GM12865 (cell line): ENCODE results near the gene OGA.
A peak's percentile ranks its signal among the peaks of the same experiment; 100 is the strongest.

ENCODE experiments used
- DNase-seq: peaks from one replicate; pipeline ENCODE4 v3.0.0; 2010; ENCODE audit warnings: low read depth
- H3K4me3 ChIP-seq: 2 replicates; pipeline ENCODE4 v1.5.1; 2011; ENCODE audit warnings: mild to moderate bottlenecking, low read depth, low read length, control low read depth
- CTCF ChIP-seq: IDR thresholded peaks from 2 replicates; pipeline ENCODE4 v1.5.1; 2011; ENCODE audit warnings: low read length, control low read depth, low read depth, inconsistent platforms; ENCODE audit not compliant: insufficient read depth; ENCODE audit errors: missing control alignments

Gene OGA

GRCh38 chr10:101829561-101830315 lies 11.5 kb upstream of the OGA start:
- DNase-seq: peak; percentile 74
- peak overlapping the region; percentile 65 for H3K4me3 ChIP-seq
- TF ChIP-seq CTCF: no peak

- no peak overlapping the region for H3K4me3 ChIP-seq
- TF ChIP-seq CTCF: no peak
- no peak for DNase-seq
These were observed 10.7 kb upstream of the OGA start for GRCh38 chr10:101828766-101829551.

DNA sequence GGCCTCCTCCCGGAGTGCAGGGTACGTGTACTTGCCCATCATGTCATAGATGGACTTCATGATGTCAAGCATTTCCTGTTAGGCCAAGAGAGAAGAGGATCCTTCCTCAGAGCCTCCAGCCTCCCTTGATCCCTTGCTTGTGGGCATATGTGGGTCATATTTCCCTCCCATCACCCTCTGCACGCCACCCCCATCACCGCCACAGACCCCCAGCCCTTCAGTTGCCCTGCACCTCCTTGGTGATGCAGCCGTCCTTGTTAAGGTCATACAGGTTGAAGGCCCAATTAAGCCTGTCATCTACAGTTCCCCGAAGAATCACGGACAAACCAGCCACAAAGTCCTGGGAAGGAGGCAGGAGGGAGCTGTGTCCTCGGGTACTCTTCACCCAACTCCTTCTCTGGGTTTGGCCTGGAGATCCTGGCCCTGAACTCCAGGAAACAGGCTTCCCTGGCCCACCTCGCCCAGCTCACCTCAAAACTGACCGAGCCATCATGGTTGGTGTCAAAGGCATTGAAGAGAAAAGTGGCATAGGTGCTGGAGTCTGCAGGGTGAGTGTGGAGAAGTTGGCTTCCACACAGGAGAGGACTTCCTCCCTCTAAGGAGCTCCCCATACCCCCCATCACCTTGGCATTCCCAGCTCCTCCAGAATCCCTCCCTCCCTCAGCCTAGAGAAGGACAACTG lies 9.8 kb upstream of the OGA start:
- DNase-seq: no peak
- no peak overlapping the region for H3K4me3 ChIP-seq
- no peak for TF ChIP-seq CTCF

DNA sequence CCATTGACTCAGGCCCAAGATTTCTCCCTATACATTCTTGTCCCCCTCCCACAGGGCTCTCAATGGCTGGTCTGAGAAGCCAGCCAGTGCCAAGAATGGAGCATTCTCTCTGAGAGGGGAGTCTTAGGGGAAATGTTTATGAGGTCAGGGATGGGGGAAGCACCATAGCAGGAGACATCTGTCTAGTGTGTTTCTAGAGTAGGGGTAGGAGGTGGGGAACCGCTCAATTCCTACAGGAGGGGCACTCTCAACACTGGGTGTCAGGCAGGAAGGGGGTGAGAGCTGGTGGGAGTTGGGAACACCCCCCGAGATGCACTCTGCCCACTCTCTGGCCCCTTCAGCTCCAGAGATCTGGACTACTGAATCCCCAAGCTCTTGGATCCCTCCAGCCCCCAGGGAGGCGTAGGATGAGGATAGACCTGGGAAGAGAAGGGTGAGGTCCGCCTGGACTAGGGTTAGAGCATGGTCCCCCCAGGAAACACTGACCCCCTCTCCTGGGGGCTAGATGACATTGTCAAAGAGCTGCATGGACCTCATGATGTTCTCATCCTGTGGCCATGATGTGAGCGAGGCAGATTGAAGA lies 8.7 kb upstream of the OGA start:
- TF ChIP-seq CTCF: no peak
- no peak for DNase-seq
- no peak overlapping the region for H3K4me3 ChIP-seq

DNA sequence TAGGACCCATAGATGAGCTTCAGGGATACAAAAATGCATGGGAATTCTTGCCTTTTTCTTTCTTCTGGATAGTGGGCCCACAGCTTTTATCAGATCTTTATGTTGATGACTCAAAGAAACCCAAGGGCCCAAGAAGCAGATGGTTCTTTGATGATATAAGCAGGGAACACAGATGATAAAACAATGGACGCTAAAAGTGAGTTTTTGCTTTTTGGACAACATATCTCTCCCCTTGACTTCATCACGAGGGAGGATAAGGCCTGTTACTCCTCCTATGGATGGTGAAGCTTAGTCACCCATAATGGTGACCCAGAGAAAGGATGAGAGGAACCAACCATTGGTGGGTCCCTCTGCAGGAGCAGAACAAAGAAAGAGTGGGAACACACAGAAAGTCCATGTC lies 6.5 kb upstream of the OGA start:
- no peak for DNase-seq
- H3K4me3 ChIP-seq: no peak overlapping the region
- no peak for TF ChIP-seq CTCF

DNA sequence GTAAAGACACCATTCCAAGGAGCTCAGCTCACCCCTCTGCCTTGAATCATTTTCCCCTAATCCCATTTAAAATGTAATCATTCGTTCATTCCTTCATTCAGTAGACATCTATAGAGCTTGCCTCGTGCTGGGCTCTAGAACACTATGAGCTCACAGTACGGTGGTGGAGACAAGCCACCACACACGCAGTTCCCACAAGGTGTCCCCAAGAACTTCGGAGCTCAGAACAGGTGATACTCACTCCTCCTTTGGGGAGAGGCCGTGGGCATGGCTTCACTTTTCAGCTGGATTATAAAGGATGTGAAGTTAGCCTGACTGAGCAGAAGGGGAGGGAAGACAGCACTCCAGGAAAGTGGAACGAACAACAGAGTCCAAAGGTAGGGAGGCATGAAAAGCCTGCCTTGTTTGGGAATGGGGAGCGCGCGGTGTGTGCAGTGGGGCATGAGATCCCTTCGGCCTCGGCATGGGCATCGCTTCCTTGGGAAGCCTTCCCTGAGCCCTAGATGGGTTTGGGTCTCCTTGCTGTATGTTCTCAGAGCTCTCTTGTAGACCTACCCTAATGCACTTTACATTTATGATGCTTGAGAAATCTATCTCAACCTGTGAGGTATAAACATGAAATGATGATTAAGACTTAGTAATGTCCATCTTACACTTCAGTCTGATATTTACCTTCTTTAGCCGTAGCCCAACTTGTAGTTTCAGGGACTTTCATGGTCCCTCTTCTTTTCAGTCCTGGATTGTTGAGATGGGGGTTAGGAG lies 809 bp upstream of the OGA start:
- H3K4me3 ChIP-seq: peak overlapping the region; percentile 91
- peak; percentile 73 for DNase-seq
- TF ChIP-seq CTCF: no peak
